Right ventricle myocardium inferior (tissue), 1 donor: ENCODE results near the gene RFX2. TPM values are rescaled to one million over a fixed set of nuclear protein-coding genes. Genes with fewer than 3 reads are reported as not detected.

Source experiments
- ATAC-seq: fragments of 200-7000 bp; cut with Tn5 transposase; one replicate; pipeline ENCODE4 v1.9.1; 2020; ENCODE audit warnings: mild to moderate bottlenecking, moderate library complexity
- DNase-seq: peaks from one replicate; pipeline ENCODE4 v3.0.0; 2021; ENCODE audit errors: missing footprints
- intact Hi-C: fragments of 100-400 bp; cut with DNase I; formaldehyde crosslinking; loops from one replicate; pipeline ENCODE4 v1.11.0; 2022
- total RNA-seq: library from RNA; stranded (reverse); fragmentation: NEBNext Ultra II Directional; extraction: Animal tissue kit (Norgen Biotek cat#: 25700); gene quantifications from one replicate; pipeline ENCODE4 v1.2.1, GENCODE V29; 2021
- donor health status: DM: no; HTN: yes; CAD: no; lungs with severe emphysema.

The RFX2 gene
- total RNA-seq, 1 donor from 2014 or later: 5.4 TPM

DNA sequence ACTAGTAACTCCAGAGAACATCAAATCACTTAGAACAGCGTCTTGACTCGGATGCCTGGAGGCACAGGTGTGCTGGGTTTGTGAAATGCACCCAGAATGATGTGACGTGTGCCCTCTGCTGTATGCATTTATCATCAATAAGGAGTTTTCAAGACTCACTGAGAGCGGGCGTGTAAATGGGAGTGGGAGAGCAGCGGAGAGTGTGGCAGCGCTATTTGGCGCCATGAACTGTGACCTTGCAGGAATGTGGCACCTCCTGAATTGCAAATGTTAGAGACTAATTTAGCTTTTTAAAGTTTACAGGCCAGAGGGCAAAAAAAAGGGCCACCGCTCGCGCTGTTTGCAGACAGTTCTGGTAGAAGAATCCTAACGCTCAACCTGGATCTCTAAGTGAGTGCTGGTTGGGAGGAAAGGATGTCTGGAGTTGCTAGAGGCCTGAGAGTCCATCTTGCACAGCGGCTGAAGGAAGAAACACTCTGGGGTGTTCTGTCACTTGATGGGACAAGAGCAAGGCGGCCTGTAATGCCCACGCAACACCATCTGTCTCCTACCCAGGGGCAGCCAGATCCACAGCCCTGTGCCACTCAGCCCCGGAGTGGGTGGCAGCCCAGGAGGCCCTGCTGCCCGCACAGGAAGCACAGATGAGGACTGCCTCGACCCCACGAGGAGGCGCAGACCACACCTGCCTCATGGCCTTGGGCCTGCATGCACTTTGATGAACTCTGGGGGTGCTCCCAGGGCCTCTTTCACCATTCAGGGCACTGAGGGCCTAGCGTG lies 152.0 kb downstream of the RFX2 start:
- intact Hi-C loops: loop anchor here (10.0 kb wide), 1 partner anchor 133 kb away; no protein-coding TSS in a partner anchor
- DNase-seq (no peak), ATAC-seq (no peak)

DNA sequence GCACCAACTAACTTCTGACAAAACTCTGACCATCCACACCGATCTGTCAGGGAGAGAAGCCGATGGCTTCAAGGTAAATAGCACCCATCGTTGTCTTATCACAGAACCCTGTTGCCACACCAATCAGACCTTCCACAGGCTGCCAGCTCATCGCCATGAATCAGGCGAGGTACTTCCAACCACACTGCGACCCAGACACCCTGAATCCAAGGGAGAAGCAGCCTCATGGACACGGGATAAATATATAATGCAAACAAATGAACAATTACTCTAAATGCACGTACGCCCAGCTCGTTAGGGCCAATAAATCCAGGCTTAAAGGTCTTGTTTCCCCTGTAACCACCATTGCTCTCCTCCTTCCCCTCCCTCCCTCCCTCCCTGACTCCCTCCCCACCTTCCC lies 153.1 kb downstream of the RFX2 start:
- DNase-seq (no peak), ATAC-seq (no peak)
- intact Hi-C loops: loop anchor here (10.0 kb wide), 1 partner anchor 132 kb away; no protein-coding TSS in a partner anchor

GRCh38 chr19:5956728-5957127 lies 153.6 kb downstream of the RFX2 start:
- no peak for ATAC-seq
- DNase-seq: no peak
- intact Hi-C loops: loop anchor here (10.0 kb wide), 1 partner anchor 132 kb away; no protein-coding TSS in a partner anchor

- DNase-seq: no peak
- no peak for ATAC-seq
- intact Hi-C loops: loop anchor here (10.0 kb wide), 1 partner anchor 132 kb away; no protein-coding TSS in a partner anchor
Measured at GRCh38 chr19:5956323-5956722, 154.0 kb downstream of the RFX2 start.

GRCh38 chr19:5955636-5955935 lies 154.7 kb downstream of the RFX2 start:
- no peak for ATAC-seq
- no peak for DNase-seq
- intact Hi-C loops: loop anchor here (10.0 kb wide), 1 partner anchor 131 kb away; no protein-coding TSS in a partner anchor

DNA sequence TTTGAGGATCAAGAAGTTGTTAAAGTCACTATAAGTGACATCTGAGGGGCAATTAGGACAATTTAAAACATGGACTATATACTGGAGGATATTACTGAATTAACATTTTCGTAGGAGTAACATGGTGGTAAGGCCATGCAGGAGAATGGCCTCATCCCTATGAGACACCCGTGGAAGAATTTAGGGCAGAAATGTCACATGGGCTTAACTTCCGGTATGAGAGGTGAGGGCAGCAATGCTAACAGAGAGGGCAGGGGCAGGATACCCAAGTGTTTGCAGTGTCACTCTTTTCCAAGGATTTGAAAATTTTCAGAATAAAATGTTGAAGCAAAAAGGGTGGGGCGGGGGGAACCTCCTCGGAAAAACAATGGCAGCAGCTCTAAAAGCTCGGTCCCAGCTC lies 156.0 kb downstream of the RFX2 start:
- no peak for ATAC-seq
- intact Hi-C loops: loop anchor here (10.0 kb wide), 1 partner anchor 129 kb away; no protein-coding TSS in a partner anchor
- DNase-seq: no peak

DNA sequence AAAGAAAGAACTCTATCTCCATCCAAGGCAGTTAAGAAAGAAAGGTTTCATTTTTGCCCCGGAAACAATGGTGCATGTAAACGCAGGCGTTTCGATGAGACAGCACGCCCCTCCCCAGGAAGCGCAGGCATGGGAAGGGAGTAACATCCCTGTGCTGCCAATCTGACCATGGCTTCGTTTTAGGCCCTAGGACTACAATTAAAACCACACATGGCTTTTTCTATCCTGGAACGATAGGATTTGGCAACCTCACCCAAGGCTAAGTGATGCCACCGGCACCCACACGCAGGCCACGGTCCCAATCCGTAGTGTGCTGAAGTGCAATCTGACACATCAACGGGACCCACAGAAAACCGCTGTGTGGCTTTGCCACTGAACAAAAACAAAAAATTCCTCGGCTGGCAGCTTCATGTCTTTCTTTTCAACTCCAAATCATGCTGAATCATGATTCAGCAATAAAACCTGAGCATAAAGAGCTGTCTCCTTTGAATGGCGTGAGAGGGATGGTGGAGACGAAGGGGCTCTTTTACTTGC lies 156.6 kb downstream of the RFX2 start:
- ATAC-seq (no peak), DNase-seq (no peak)
- intact Hi-C loops: loop anchor here (10.0 kb wide), 1 partner anchor 129 kb away; no protein-coding TSS in a partner anchor

GRCh38 chr19:5953030-5953589 lies 157.2 kb downstream of the RFX2 start:
- DNase-seq (no peak), ATAC-seq (no peak)
- intact Hi-C loops: loop anchor here (10.0 kb wide), 1 partner anchor 128 kb away; no protein-coding TSS in a partner anchor

DNA sequence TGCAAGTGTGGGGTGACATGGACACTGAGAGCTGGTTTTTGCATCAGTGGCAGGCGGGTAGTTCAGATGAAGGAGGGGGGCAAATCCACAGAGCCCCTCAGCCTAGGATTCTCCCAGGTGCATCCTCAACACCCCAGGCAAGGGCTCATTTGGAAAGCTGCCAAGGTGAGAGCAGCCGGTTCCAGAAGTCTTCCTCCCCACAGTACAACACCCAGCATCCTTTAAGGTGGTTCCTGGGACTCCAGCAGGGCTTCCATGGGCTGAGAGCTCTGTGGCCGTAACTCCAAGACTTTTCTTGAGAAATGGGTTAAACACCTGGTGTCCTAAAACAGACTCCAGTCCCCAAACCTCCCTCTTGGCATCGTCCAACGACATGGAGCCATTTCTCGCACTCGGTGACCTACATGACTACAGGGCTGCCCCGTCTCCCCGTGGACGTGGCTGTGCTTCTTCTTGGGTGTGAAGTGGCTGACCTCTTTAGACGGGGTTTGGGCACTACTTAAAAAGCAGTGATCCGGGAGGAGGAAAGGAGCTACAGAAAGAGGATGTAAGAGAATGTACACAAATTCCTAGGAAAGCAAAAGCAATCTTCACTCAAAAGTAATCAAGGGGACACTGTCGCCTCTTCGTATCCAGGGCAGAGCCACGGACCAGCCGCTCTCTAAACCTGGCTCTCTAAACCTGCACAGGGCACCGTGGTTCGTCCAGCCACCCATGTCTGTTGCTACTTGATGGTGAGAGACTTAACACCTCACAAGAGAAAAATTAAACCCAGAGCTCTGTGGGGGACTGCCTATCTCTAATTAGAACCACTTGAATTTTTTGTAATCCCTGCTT lies 157.9 kb downstream of the RFX2 start:
- no peak for ATAC-seq
- intact Hi-C loops: loop anchor here (10.0 kb wide), 1 partner anchor 128 kb away; no protein-coding TSS in a partner anchor
- DNase-seq: no peak

DNA sequence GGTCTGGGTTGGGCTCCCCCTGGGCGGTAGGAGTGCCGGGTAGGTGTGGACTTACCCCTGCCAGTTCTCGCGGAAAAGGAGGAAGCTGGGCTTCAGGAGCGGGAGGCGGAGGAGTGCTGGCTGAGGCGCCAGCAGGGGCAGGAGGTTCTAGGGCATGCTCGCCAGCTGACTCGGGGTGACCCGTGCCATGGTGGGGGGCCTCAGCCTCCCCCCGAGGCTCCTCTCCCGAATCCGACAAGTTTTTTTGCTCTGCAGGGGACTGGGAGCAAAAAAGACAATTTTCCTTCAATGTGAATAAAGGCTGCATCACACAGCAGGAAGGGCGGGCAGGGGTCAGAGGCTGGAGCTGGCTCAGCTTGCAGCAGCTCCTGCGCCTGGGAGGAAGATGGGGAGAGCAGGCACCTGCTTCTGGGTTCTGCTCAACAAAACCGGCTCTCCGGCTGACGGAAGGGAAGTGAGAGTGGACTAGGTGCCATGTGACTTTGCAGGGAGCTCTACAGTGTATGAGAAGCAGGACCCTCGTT lies 158.9 kb downstream of the RFX2 start:
- intact Hi-C loops: loop anchor here (10.0 kb wide), 1 partner anchor 127 kb away; no protein-coding TSS in a partner anchor
- ATAC-seq (no peak), DNase-seq (no peak)

DNA sequence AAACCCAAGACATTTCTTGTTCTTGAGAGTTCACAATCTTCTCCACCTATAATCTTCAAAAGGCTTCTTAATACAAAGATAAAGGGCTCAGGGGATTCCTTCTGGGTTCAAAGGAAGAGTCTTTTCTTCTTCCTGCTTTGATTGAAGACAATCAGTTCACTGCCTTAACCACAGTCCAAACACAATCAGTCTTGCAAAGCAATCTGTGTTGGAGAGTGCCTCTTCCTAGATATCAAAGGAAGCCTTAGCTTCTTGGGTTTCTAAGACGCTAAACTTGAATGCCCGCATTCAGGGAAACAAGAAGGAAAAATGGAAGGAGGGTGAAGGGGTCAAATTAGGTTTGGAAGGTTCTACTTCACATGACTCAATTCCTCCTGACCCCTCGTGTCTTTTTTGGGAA lies 159.6 kb downstream of the RFX2 start:
- no peak for ATAC-seq
- intact Hi-C loops: loop anchor here (10.0 kb wide), 1 partner anchor 126 kb away; no protein-coding TSS in a partner anchor
- no peak for DNase-seq

- DNase-seq (no peak), ATAC-seq (peak; percentile 20)
- intact Hi-C loops: loop anchor here (5.0 to 10.0 kb wide), 2 partner anchors 43 to 125 kb away; no protein-coding TSS in a partner anchor
Measured at GRCh38 chr19:5949792-5950305, 160.5 kb downstream of the RFX2 start.

GRCh38 chr19:5948752-5949564 lies 161.3 kb downstream of the RFX2 start:
- DNase-seq (no peak), ATAC-seq (no peak)
- intact Hi-C loops: loop anchor here (5.0 kb wide), 1 partner anchor 42 kb away; no protein-coding TSS in a partner anchor

DNA sequence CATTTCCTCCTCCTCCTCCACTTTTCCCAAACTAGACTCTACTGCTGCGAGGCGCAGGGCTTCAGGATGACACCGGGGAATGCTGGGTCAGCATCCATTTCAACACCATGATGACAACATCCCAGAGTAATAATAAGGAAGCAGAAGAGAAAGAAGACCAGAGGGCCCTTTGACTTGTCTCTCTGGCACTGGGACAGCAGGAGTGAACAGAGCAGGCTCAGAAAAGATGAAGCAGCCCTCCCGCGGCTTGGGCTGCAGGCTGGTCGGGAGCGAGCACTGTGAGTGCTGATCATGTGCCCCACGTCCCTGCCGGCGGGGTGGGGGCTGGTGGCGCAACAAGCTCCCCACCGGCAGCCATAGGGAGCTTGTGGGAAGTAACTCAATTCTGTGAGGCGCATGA lies 162.9 kb downstream of the RFX2 start:
- ATAC-seq: peak; percentile 70
- peak; percentile 89 for DNase-seq
- intact Hi-C loops: loop anchor here (5.0 kb wide), 1 partner anchor 40 kb away; no protein-coding TSS in a partner anchor

- intact Hi-C loops: no loop called here
- DNase-seq (no peak), ATAC-seq (no peak)
Measured at GRCh38 chr19:5943623-5944022, 166.7 kb downstream of the RFX2 start.
